Hepatocyte (in vitro differentiated cells): ENCODE measurements around the gene EPHB1. TPM values are rescaled to one million over a fixed set of nuclear protein-coding genes. Genes with fewer than 3 reads are reported as not detected.

Source experiments
- DNase-seq: peaks from one replicate; pipeline ENCODE4 v3.0.0-alpha.2; 2016; ENCODE audit warnings: low spot score
- H2AFZ ChIP-seq: fragments of 200-600 bp; sonication (generic); 2 replicates; pipeline ENCODE4 v1.6.0; 2016; ENCODE audit warnings: antibody characterized with exemption, mild to moderate bottlenecking
- H3K27ac ChIP-seq: fragments of 200-600 bp; sonication (generic); 2 replicates; pipeline ENCODE4 v1.5.1; 2016; ENCODE audit warnings: mild to moderate bottlenecking
- H3K27me3 ChIP-seq: fragments of 200-600 bp; sonication (generic); 2 replicates; pipeline ENCODE4 v1.6.1; 2016
- H3K36me3 ChIP-seq: fragments of 200-600 bp; sonication (generic); replicated peaks from 2 replicates; pipeline ENCODE4 v1.5.1; 2016; ENCODE audit warnings: low read depth; ENCODE audit not compliant: insufficient read depth
- H3K4me1 ChIP-seq: fragments of 200-600 bp; sonication (generic); 2 replicates; pipeline ENCODE4 v1.5.1; 2016; ENCODE audit warnings: mild to moderate bottlenecking, moderate library complexity; ENCODE audit not compliant: insufficient read depth
- H3K4me2 ChIP-seq: fragments of 200-600 bp; sonication (generic); 2 replicates; pipeline ENCODE4 v1.6.0; 2016
- H3K4me3 ChIP-seq: fragments of 200-600 bp; sonication (generic); 2 replicates; pipeline ENCODE4 v1.5.1; 2016; ENCODE audit warnings: mild to moderate bottlenecking
- H3K79me2 ChIP-seq: fragments of 200-600 bp; sonication (generic); 2 replicates; pipeline ENCODE4 v1.6.0; 2017; ENCODE audit warnings: mild to moderate bottlenecking
- H3K9me2 ChIP-seq: fragments of 200-600 bp; sonication (generic); replicated peaks from 2 replicates; pipeline ENCODE4 v1.6.0; 2017; ENCODE audit warnings: mild to moderate bottlenecking; ENCODE audit not compliant: insufficient read depth
- H3K9me3 ChIP-seq: fragments of 200-600 bp; sonication (generic); 2 replicates; pipeline ENCODE4 v1.5.1; 2016; ENCODE audit warnings: low read depth, mild to moderate bottlenecking
- H4K20me1 ChIP-seq: fragments of 200-600 bp; sonication (generic); 2 replicates; pipeline ENCODE4 v1.6.0; 2016; ENCODE audit warnings: mild to moderate bottlenecking; ENCODE audit not compliant: insufficient read depth, poor library complexity, severe bottlenecking
- EZH2 ChIP-seq: fragments of 200-600 bp; sonication (generic); IDR thresholded peaks from 2 replicates; pipeline ENCODE4 v1.6.1; 2016; ENCODE audit warnings: antibody characterized with exemption, mild to moderate bottlenecking, borderline replicate concordance
- EZH2phosphoT487 ChIP-seq: fragments of 200-600 bp; sonication (generic); IDR thresholded peaks from one replicate; pipeline ENCODE4 v1.6.1; 2018; ENCODE audit warnings: antibody characterized with exemption, mild to moderate bottlenecking, low read depth, moderate library complexity; ENCODE audit not compliant: unreplicated experiment, severe bottlenecking
- WGBS: methylation state at CpG from one replicate; pipeline ENCODE4 v1.1.6; 2016; ENCODE audit warnings: low lambda C conversion rate; ENCODE audit errors: missing lambda C conversion rate; 5-methylcytosine and 5-hydroxymethylcytosine counted together
- polyA plus RNA-seq: library from polyadenylated mRNA; unstranded; fragments of >200 nt; fragmentation: Nextera tagmentation; extraction: Ambion mirVana; gene quantifications from 2 replicates; pipeline ENCODE4 v1.2.1, GENCODE V29; 2016
- total RNA-seq: library from RNA; depleted of rRNA; stranded (reverse); fragments of >200 nt; gene quantifications from 2 replicates; pipeline ENCODE4 v1.2.3, GENCODE V29; 2014
- TF ChIP-seq, protein P1 (sequence below): fragments of 200-600 bp; sonication (generic); IDR thresholded peaks from 2 replicates; pipeline ENCODE4 v1.5.1; 2016; ENCODE audit warnings: antibody characterized with exemption, mild to moderate bottlenecking; ENCODE audit not compliant: poor library complexity

EPHB1 gene
- total and polyA plus RNA-seq, 2 experiments from 2014 or later, result 3.3 to 5.6 TPM

DNA sequence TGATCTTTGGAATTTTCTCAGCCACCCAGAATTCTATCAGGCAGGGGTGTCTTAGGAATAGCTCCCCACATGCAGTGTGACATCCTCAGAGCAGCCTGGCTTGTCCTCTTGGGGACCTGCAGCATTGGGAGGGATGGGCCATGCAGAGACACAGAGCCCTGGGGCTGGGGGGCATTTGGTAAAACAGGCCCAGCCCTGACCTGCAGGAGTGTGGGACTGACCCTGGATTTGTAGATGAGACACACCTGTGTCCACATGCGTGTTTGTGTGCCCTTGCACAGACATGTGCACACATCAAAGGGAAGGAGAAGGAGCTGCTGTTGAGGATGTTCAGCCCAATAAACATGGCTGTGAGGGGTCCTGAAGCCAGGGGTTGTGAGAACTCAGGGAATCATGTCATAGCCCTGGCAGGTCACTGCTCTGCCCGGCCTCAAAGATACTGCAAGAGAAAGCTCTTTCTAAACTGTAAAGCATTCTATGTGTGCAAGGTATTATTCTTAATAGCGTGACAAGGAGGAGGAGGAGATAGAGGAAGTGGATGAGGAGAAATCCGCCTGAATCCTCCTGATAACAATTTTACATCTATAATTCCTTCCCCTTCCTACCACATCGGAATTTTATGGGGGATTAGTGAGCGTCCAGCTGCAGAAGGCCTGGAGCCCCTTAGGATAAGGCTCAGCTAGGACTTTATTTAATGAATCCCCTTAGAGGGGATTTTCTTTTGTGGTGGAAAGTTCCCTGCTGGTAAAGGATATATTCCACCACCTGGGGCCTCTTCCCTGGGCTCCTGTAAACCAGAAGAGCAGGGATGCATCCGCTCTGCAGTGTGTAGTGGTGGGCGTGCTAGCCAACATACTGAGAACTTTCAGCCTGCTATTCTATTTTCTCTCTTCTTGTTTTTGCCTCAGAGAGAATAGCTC is 245.5 kb downstream of the EPHB1 start:
- H3K27ac ChIP-seq, result no peak overlapping the region
- H3K9me3 ChIP-seq, result no peaks in the 10 kb centered on the region
- no peaks in the 10 kb centered on the region for H3K4me1 ChIP-seq
- H3K9me2 ChIP-seq, result no peaks in the 10 kb centered on the region
- H3K4me3 ChIP-seq, result no peak overlapping the region
- H2AFZ ChIP-seq, result no peak overlapping the region
- H3K36me3 ChIP-seq, result no peaks in the 10 kb centered on the region
- H3K27me3 ChIP-seq, result no peaks in the 10 kb centered on the region
- TF ChIP-seq, protein P1, sequence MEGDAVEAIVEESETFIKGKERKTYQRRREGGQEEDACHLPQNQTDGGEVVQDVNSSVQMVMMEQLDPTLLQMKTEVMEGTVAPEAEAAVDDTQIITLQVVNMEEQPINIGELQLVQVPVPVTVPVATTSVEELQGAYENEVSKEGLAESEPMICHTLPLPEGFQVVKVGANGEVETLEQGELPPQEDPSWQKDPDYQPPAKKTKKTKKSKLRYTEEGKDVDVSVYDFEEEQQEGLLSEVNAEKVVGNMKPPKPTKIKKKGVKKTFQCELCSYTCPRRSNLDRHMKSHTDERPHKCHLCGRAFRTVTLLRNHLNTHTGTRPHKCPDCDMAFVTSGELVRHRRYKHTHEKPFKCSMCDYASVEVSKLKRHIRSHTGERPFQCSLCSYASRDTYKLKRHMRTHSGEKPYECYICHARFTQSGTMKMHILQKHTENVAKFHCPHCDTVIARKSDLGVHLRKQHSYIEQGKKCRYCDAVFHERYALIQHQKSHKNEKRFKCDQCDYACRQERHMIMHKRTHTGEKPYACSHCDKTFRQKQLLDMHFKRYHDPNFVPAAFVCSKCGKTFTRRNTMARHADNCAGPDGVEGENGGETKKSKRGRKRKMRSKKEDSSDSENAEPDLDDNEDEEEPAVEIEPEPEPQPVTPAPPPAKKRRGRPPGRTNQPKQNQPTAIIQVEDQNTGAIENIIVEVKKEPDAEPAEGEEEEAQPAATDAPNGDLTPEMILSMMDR, result no peak
- no peak for TF ChIP-seq EZH2
- TF ChIP-seq EZH2phosphoT487, result no peak
- no peaks in the 10 kb centered on the region for H3K79me2 ChIP-seq
- no peaks in the 10 kb centered on the region for H4K20me1 ChIP-seq
- 60% methylated on average over 8 of the region's 8 CpGs for WGBS
- DNase-seq, result no peak
- no peak overlapping the region for H3K4me2 ChIP-seq

DNA sequence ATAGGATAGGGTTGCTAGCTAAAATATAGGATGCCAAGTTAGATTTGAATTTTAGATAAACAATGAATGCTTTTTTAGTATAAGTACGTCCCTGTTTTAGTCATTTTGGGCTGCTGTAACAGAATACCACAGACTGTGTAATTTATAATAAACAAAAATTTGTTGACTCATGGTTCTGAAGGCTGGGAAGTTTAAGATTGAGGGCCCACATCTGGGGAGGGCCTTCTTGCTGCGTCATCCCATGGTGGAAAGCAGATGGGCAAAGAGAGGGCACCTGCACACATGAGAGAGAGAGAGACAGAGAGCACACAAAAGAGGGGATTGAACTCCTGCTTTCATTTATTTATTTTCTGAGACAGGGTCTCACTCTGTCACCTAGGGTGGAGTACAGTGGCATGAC is 246.5 kb downstream of the EPHB1 start:
- TF ChIP-seq EZH2 (no peak), EZH2phosphoT487 (no peak)
- TF ChIP-seq, protein P1, result no peak
- H3K9me3 ChIP-seq, result no peaks in the 10 kb centered on the region
- H3K4me1 ChIP-seq, result no peaks in the 10 kb centered on the region
- no peaks in the 10 kb centered on the region for H3K9me2 ChIP-seq
- no peak overlapping the region for H3K4me3 ChIP-seq
- no peaks in the 10 kb centered on the region for H3K79me2 ChIP-seq
- H3K27me3 ChIP-seq, result no peaks in the 10 kb centered on the region
- no peak for DNase-seq
- no peaks in the 10 kb centered on the region for H3K36me3 ChIP-seq
- H3K27ac ChIP-seq, result no peak overlapping the region
- H3K4me2 ChIP-seq, result no peak overlapping the region
- 83% methylated on average over 2 of the region's 2 CpGs for WGBS
- H4K20me1 ChIP-seq, result no peaks in the 10 kb centered on the region
- H2AFZ ChIP-seq, result no peak overlapping the region

DNA sequence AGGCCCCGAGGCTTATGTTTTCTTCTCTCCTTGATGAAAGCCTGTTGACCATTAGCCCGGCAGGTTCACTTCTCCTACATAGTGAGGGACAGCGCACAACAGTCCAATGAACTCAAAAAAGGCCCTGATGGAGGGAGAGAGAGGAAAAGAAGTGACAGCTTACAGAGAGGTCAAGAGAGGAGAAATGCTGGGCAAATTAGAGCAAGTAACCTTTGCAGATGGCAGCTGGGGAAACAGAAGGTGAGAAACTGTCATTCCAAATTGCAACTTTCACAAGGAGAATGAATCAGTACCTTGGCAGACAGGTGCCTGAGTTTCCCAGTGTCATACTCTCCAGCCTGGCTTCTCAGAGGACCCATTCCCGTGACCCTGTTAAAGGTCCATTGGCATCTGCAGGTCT is 252.0 kb downstream of the EPHB1 start:
- no peaks in the 10 kb centered on the region for H3K27me3 ChIP-seq
- no peak overlapping the region for H2AFZ ChIP-seq
- no peak overlapping the region for H3K4me3 ChIP-seq
- H3K4me2 ChIP-seq, result no peak overlapping the region
- no peaks in the 10 kb centered on the region for H3K4me1 ChIP-seq
- 91% methylated on average over 4 of the region's 4 CpGs for WGBS
- H3K36me3 ChIP-seq, result no peaks in the 10 kb centered on the region
- H3K9me3 ChIP-seq, result no peaks in the 10 kb centered on the region
- H4K20me1 ChIP-seq, result no peaks in the 10 kb centered on the region
- TF ChIP-seq EZH2phosphoT487 (no peak), EZH2 (no peak)
- TF ChIP-seq, protein P1, result no peak
- H3K9me2 ChIP-seq, result no peaks in the 10 kb centered on the region
- H3K27ac ChIP-seq, result no peak overlapping the region
- DNase-seq, result no peak
- H3K79me2 ChIP-seq, result no peaks in the 10 kb centered on the region
